GM19099 (cell line): ENCODE data around the gene LTA.

Source experiments
- POLR2A ChIP-seq: IDR thresholded peaks from 3 replicates; pipeline ENCODE4 v1.6.1; 2011; ENCODE audit warnings: low read depth; ENCODE audit not compliant: insufficient read length; ENCODE audit errors: extremely low read depth

LTA gene

DNA sequence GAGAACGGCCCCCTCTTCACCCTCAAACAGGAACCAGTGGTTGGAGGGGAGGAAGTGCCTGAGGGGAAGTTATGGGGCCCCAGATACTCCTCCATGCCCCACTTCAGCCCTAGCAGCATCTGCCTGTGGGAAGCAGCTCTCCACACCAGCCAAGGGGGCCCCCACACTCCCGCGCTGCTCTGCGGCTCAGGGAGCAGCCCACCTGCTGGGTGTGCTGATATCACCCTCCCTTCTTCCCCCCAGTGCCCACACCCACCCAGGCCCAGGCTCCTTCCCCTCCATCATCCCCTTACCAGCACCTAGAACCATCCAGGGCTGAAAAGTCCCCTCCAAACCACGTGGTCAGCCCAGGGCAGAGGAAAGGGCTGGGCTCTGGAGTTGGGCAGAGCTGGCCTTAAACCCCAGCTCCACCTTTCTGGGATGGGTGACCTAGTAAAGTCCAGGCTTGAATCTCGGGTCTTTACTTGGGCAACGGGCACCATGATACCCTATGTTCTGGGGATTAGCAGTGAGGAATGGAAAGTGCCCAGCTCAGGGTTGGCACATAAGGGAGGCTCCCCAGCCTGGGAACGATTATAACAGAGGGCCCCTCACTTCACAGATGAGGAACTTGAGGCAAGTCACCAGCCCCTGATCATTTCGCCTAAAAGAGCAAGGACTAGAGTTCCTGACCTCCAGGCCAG is 14.7 kb downstream of the LTA start:
- TF ChIP-seq POLR2A = peak; percentile 16

DNA sequence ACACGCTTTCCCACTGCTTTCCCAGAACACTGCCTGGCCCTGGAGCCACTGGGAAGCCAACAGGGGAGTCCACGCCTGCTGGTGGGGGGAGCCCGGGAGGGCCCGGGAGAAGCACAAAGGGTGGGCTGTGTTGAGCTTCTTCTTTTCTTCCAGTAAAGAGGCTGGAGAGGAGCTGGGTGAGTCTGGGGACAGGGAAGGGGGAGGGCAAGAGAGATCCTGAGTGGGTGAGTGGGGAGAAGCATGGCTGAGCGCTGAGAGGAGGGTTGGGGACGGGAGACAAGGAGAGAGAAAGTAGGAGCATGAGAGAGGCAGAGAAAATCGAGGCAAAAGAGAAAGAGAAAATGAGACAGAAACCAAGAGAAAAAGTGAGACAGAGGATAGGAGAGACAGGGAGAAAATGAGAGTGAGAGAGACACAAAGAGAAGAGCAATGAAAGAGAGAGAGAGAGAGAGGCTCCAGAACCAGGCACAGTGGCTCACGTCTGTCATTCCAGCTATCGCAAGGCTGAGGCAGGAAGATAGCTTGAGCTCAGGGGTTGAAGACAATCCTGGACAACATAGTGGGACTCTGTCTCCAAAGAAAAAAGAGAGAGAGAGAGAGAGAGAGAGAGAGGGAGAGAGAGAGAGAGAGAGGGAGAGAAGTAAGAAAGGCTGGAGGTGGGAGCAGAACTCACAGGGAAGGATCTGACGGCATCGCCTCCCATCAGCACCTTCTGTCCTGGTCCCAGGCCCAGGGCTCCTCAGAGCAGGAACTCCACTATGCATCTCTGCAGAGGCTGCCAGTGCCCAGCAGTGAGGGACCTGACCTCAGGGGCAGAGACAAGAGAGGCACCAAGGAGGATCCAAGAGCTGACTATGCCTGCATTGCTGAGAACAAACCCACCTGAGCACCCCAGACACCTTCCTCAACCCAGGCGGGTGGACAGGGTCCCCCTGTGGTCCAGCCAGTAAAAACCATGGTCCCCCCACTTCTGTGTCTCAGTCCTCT is 16.0 kb downstream of the LTA start:
- TF ChIP-seq POLR2A = no peak

DNA sequence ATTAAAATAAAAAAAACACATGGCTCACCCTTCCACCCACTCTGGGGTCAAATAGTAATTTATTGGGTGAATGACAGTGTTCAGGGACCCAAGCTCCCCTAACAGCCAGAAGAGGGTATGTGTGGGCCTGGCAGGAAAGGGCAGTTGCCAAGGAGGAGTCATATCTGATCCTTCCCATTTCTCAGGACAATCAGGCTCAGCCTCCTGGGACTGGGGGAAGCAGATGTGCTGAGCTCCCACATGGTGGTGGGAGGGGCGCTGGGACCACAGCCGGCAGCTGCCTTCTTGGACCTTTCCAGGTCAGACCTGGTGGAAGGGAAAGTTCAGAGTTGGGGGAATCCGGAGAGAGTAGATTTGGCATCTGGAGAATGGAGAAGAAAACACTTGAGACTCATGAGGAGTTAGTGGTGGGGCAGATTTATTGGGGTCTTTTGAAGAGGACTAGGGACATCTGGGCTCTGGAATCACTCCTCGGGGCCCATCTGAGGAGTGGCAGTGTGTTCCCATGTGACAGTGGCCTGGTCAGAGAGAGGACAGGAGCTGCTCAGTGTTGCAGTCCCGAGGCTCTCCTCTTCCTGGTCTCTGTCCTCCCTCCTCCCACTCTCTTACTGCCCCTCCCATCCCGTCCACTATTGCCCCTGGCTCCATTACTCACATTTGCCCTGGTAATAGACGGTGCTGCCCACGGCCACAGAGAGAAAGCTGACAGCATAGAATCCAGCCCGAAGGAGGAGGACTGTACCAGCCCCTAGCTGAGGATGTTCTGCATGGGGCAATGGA is 17.0 kb downstream of the LTA start:
- TF ChIP-seq POLR2A = no peak

DNA sequence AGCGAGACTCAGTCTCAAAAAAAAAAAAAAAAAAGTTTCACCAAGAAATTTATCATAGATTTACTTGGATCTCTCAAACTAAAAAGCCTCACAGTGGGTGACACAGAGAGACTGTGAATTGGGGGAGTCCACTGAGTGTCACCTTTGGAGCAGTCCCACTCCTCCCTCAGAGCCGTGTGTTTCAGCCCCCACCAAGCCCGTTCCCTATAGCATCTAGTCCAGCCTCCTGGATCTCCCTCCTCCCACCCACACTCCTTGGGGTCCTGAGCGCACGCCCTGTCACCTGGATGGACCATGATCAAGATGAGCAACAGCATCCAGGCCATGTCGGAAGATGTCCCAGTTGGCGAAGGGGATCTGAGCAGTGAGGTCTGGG is 20.3 kb downstream of the LTA start:
- no peak for TF ChIP-seq POLR2A

DNA sequence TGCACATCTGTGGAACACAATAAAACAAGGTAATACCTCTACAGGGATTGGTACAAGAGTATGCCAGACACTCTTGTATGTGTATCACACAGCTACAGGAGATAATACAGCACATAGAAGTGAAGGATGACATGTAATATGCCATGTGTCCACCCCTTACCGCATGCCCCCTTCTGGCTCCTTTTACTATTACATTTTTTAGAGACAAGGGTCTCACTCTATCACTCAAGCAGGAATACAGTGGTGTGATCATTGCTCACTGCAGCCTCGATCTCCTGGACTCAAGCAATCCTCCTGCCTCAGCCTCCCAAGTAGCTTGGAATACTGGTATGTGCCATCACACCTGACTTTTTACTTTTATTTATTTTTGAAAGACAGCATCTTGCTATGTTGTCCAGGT is 24.9 kb downstream of the LTA start:
- no peak for TF ChIP-seq POLR2A

DNA sequence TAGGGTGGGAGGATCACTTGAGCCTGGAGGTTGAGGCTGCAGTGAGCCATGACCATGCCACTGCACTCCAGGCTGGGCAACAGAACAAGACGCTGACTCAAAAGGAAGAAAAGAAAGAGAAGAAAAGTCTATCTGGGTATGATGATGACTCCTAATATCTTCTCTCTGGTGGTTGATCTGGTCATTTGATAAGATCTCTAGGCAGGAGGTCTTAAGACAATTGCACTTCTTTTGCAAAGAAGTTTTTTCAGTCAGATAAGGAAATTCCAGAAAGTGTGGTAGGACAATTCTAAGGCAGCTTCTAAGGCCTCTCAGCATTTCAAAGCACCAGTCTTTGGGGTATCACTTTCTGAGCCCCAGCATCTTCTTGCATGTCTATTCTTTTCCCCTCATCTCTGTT is 35.2 kb downstream of the LTA start:
- no peak for TF ChIP-seq POLR2A

DNA sequence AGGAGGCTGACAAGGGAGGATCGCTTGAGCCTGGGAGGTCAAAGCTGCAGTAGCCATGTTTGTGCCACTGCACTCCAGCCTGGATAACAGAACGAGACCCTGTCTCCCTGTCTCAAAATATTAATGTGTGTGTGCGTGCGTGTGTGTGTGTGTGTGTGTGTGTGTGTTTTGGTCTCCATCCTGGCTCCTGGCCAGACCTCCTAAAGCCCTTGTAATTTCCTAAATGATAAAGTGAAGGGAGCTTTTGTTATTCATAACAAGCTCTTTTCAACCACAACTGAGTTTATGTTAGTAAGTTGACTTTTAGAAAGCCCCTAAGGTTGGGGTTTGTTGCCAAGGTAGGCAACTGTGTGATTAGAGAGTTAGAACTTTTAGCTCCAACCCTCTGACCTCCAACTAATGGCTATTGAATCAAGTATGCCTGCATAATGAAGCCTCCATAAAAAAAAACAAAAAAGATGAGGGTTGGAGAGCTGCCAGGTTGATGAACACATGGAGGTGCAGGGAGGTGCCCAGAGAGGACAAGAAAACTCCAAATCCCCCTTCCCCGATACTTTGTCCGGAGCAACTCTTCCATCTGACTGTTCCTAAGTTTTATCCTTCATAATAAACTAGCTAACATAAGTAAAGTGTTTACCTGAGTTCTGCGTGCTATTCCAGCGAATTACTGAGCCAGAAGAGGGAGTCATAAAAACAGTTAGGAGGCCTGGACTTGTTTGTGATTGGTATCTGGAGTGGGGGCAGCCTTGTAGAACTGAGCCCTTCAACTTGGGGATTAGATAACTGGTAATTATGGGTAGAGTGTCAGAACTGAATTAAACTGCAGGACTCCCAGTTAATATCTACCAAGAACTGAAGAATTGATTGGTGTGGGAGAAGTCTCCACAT is 37.7 kb downstream of the LTA start:
- no peak for TF ChIP-seq POLR2A

DNA sequence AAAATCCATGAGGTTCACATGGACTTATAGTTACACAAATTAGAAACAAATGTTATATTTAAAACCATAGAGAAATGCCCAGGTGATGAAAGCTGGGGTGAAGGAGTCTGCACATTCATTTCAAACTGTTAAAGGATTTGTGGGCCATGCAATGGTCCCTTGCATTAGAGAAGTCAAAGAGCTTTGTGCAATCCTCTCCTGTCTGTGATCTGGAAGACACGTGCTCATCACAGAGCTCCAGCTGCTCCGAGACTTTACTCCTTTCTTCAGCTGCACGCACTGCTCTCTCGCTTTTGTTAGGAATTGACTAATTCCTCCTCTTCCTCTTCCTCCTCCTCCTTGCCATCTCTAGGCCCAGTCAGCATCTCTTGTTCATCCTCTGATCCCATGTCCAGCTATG is 38.9 kb downstream of the LTA start:
- TF ChIP-seq POLR2A = no peak

DNA sequence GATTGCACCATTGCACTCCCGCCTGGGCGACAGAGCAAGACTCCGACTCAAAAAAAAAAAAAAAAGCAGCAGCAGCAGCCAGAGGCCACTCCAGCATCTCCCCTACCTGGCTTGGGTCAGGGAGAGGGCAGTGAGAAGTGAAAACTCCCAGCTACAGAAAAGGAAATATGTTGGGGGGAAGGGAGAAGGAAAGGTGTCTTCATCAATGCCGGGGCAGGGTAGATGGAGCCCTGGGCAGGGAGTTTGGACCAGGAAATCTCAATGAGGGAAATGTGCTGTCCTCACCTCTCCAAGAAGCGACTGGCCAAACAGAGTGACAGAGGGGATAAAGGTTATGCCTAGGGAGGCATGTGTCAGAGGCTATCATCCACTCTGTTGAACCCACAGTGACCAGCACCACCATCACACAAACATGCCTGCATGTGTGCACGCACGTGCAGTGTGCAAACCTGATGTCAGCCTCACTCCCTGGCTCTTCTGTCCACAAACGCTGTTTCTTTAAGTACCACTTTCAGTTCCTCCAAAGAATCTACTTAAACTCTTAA is 42.1 kb downstream of the LTA start:
- peak; percentile 30 for TF ChIP-seq POLR2A

DNA sequence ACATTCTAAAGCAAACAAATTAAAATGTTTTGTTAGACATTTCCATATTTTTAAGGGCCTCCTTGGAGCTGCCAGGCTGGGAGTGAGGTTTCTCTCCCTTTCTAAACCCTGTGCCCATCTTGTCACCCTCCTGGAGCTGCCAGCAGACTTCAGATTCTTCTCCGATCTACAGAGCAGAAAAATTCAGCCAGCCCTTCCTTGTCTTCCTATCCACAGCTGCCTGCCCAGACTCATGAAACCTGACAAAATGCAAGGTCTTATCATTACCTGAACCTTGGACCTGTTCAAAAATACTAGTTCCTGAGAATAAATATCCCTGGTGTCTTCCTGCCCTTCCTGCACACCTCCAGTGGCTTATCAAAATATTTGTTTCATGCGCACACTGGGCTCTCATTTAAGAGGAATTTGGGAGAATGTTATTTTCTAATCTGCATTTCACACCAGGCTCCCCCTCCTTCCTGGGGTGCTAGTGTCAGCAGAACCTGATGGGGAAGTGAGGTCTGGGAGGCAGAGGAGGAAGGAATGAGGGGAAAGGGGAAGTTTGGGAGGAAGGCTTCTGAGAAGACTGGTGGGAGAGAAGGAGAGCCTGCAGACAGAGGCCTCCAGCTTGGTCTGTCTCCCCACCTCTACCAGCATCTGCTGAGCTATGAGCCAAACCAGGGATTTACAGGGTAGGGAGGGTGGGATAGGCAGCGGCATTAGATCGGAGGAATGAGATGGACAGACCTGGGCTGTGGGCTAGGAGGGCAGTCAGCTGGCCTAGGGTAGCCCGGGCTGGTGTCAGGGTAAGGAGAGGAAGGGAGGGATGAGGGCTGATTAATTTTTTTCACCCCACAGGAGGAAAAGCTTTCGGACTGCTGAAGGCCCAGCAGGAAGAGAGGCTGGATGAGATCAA is 42.8 kb downstream of the LTA start, which contains the start of gene AIF1:
AIF1 (plus strand) TSS at position 551 of the 895 bp plus-strand sequence; CDS start at position 647, 96 bp downstream.
- no peak for TF ChIP-seq POLR2A

DNA sequence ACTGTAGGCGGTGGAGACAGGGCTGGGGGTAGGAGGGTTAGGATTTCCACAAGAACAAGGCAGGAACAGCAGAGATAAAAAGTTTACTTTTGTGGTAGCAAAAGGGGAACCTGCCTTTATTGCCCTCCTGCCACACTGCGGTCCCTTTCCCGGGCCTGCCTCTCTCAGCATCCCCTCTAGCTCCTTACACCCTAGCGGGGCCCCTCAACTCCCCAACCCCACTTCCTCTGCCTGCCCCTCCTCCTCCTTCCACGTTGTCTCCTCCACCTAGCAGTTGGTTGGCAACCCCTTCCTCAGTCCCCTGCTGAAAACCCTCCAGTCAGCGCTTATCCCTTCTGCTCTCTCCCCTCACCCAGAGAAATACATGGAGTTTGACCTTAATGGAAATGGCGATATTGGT is 43.7 kb downstream of the LTA start:
- no peak for TF ChIP-seq POLR2A

DNA sequence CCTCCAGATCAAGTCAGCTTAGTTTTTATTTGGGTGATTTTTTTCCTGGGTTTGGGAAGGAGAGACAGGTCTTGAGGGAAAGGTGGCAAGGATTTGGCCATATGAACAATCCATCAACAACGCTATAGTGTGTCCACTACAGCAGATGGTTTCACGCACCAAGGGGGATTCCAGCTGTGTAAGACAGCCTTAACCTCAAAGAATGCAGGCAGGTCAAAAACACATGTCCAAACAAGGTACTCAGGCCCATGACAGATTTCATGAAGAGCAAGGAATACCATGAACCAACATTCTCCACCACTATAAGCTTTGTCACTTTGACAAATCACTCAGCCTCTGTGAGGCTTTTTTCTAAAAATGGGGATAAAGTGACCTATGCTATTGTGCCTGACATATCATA is 44.9 kb downstream of the LTA start:
- TF ChIP-seq POLR2A = no peak
